K562 (cell line): ENCODE data around the gene JKAMP. TPM values are rescaled to one million over a fixed set of nuclear protein-coding genes. Genes with fewer than 3 reads are reported as not detected.
A peak's percentile ranks its signal among the peaks of the same experiment; 100 is the strongest.

Experiments
- ARID2 ChIP-seq: fragments of 450-650 bp; IDR thresholded peaks from 2 replicates; pipeline ENCODE4 v1.6.1; 2017; ENCODE audit warnings: antibody characterized with exemption, mild to moderate bottlenecking
- ASH1L ChIP-seq: fragments of 450-650 bp; IDR thresholded peaks from 2 replicates; pipeline ENCODE4 v1.6.1; 2018; ENCODE audit warnings: borderline replicate concordance, mild to moderate bottlenecking, low read depth; ENCODE audit not compliant: partially characterized antibody
- ELF1 ChIP-seq: fragments of 200-800 bp; sonication (Bioruptor generic); IDR thresholded peaks from 2 replicates; pipeline ENCODE4 v1.6.1; 2016; ENCODE audit warnings: missing genetic modification characterization, missing compliant biosample characterization
- FOXM1 ChIP-seq, 2 experiments: fragments of 450-650 bp in 1 of 2; sonication (generic) in 1 of 2; formaldehyde crosslinking in 1 of 2; IDR thresholded peaks; 2 replicates each; pipeline versions ENCODE4 v1.6.1 to v1.9.0; 2017 to 2022; ENCODE audit warnings: low read depth in 2 of 2, mild to moderate bottlenecking in 2 of 2, missing genetic modification reagents in 1 of 2, moderate library complexity in 1 of 2
- KLF1 ChIP-seq: fragments of 450-650 bp; IDR thresholded peaks from 2 replicates; pipeline ENCODE4 v1.6.1; 2016; ENCODE audit warnings: missing genetic modification characterization, missing compliant biosample characterization
- MED1 ChIP-seq: sonication (generic); formaldehyde crosslinking; IDR thresholded peaks from 2 replicates; pipeline ENCODE4 v1.8.1; 2023; ENCODE audit warnings: missing genetic modification reagents, borderline replicate concordance
- MEIS2 ChIP-seq: fragments of 450-650 bp; IDR thresholded peaks from 2 replicates; pipeline ENCODE4 v1.6.1; 2014; ENCODE audit warnings: mild to moderate bottlenecking; ENCODE audit not compliant: partially characterized antibody
- NCOA6 ChIP-seq: fragments of 450-650 bp; IDR thresholded peaks from 2 replicates; pipeline ENCODE4 v1.6.1; 2017; ENCODE audit warnings: mild to moderate bottlenecking
- NR2C2 ChIP-seq, 2 experiments: fragments of 200-800 bp in 1 of 2; sonication (Bioruptor generic) in 1 of 2; sonication (generic) in 1 of 2; formaldehyde crosslinking in 1 of 2; IDR thresholded peaks; 2 replicates each; pipeline versions ENCODE4 v1.6.1 to v1.8.0; 2016 to 2022; ENCODE audit warnings: mild to moderate bottlenecking in 1 of 2, missing compliant biosample characterization in 1 of 2, missing genetic modification characterization in 1 of 2, missing genetic modification reagents in 1 of 2
- PHB2 ChIP-seq: fragments of 450-650 bp; IDR thresholded peaks from 2 replicates; pipeline ENCODE4 v1.6.1; 2017; ENCODE audit warnings: low read depth
- RUNX1 ChIP-seq: sonication (generic); IDR thresholded peaks from 2 replicates; pipeline ENCODE4 v1.6.1; 2016; ENCODE audit warnings: antibody characterized with exemption, low read depth
- SMARCE1 ChIP-seq: fragments of 450-650 bp; IDR thresholded peaks from 2 replicates; pipeline ENCODE4 v1.7.1; 2016; ENCODE audit warnings: mild to moderate bottlenecking
- ZBTB1 ChIP-seq: sonication (generic); formaldehyde crosslinking; IDR thresholded peaks from 2 replicates; pipeline ENCODE4 v1.8.1; 2023; ENCODE audit warnings: missing genetic modification reagents, low read depth, mild to moderate bottlenecking, borderline replicate concordance
- ZBTB11 ChIP-seq, 3 experiments: fragments of 200-800 bp in 1 of 3; fragments of 250-450 bp in 1 of 3; fragments of 450-650 bp in 1 of 3; sonication (Bioruptor Pico) in 1 of 3; sonication (Bioruptor generic) in 1 of 3; formaldehyde crosslinking in 1 of 3; IDR thresholded peaks; 2 replicates each; pipeline versions ENCODE4 v1.6.1 to v1.8.0; 2016 to 2022; ENCODE audit warnings: mild to moderate bottlenecking in 2 of 3, missing genetic modification characterization in 2 of 3, missing compliant biosample characterization in 1 of 3, moderate library complexity in 1 of 3
- ZNF12 ChIP-seq: sonication (generic); formaldehyde crosslinking; IDR thresholded peaks from 2 replicates; pipeline ENCODE4 v1.4.0; 2020; ENCODE audit warnings: mild to moderate bottlenecking, missing genetic modification reagents
- ZNF609 ChIP-seq: sonication (generic); formaldehyde crosslinking; IDR thresholded peaks from 2 replicates; pipeline ENCODE4 v1.8.1; 2023; ENCODE audit warnings: missing genetic modification reagents, mild to moderate bottlenecking, borderline replicate concordance
- polyA plus RNA-seq, 8 experiments: library from polyadenylated mRNA; depleted of rRNA in 4 of 8; stranded (reverse) in 5 of 8; unstranded in 3 of 8; fragments of >200 nt; fragmentation: Nextera tagmentation in 2 of 8; fragmentation: Illumina TruSeq in 1 of 8; extraction: Ambion mirVana in 2 of 8; extraction: Trizol in 1 of 8; gene quantifications; 2 replicates each; pipeline versions ENCODE4 v1.2.1 to v1.2.3, GENCODE V29; 2011 to 2014; ENCODE audit warnings: inconsistent platforms in 1 of 8, missing spikeins in 1 of 8
- total RNA-seq, 7 experiments: library from RNA; depleted of rRNA in 6 of 7; stranded (reverse); fragments of >200 nt in 6 of 7; fragmentation: Illumina TruSeq in 2 of 7; extraction: Trizol in 2 of 7; gene quantifications; 2 replicates each; pipeline versions ENCODE4 v1.2.1 to v1.2.3, GENCODE V29; 2011 to 2021; ENCODE audit warnings: low replicate concordance in 1 of 7

The JKAMP gene
- total and polyA plus RNA-seq, 9 of the 15 experiments (the other 6 are each of a cell fraction or from before 2014, with no cell fraction given): 19.3 to 119 (median 33.8) TPM

DNA sequence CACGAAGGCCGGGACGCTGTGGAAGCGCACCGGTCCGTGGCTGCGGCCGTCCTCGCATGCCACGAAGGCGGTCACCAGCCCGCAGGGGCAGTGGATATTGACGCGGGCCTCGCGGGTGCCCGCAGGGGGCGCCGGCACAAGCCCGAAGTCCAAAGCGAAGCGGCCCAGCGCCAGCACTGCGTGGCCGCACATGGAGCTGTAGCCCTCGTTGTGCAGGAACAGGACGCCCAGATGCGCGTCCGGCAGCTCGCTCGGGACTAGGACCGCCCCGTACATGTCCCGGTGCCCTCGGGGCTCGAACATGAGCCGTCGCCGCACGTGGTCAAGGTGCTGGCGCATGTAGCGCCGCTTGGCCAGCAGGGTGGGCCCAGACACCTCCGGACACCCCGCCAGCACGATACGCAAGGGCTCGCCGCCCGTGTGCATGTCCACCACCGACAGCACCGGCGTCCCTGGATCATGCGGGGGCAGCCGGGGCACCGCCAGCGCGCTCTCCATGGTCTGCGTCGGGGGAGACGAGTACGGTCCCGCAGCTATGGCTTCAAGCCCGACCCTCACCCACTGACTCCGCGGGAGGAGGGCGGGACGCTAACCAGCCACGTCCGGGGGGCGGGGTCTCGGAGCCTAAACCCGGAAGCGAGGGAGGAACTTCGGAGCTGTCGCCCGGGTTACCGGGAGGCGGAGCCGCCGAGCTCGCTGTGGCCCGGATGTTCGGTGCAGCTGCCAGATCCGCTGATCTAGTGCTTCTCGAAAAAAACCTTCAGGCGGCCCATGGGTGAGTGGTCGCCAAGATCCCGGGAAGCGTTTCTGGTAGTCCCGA, at the start of gene JKAMP, which contains the start of gene L3HYPDH (continued):
- TF ChIP-seq ZBTB11 (CRISPR knock-in tag; IDR thresholded peaks at IDR 0.05): no peak; a peak in 1 of 6 replicates
- TF ChIP-seq RUNX1: no peak
- peak; percentile 93 for TF ChIP-seq ELF1
- peak; percentile 74; the same call in 1 of the 2 replicates for TF ChIP-seq ZNF12 (CRISPR knock-in tag)
- peak; percentile 51; the same call in 1 of the 2 replicates for TF ChIP-seq NR2C2 (CRISPR knock-in tag; IDR thresholded peaks at IDR 0.05)
- no peak for TF ChIP-seq NR2C2 (tag; IDR thresholded peaks at IDR 0.05)
- no peak for TF ChIP-seq ZNF609 (CRISPR knock-in tag)
- TF ChIP-seq SMARCE1: no peak
- TF ChIP-seq MEIS2: no peak
- no peak for TF ChIP-seq FOXM1 (IDR thresholded peaks at IDR 0.05; ENCODE audit: low read depth)
- TF ChIP-seq FOXM1 (CRISPR knock-in tag; IDR thresholded peaks at IDR 0.05; ENCODE audit: low read depth): no peak; the same call in 1 of the 2 replicates
- TF ChIP-seq ZBTB1 (CRISPR knock-in tag): peak; percentile 87; the same call in 1 of the 2 replicates
- TF ChIP-seq NCOA6: peak; percentile 43; the same call in 1 of the 2 replicates
- no peak; the same call in 1 of the 2 replicates for TF ChIP-seq KLF1 (tag)
- TF ChIP-seq MED1 (CRISPR knock-in tag): no peak
- TF ChIP-seq ARID2: no peak
- TF ChIP-seq PHB2: no peak
- TF ChIP-seq ASH1L: no peak
